Panc1 (cell line): ENCODE data around the gene GKN1. TPM values are rescaled to one million over a fixed set of nuclear protein-coding genes. Genes with fewer than 3 reads are reported as not detected.

ENCODE experiments used
- ATAC-seq: fragments of 200-7000 bp; cut with Tn5 transposase; 2 replicates; pipeline ENCODE4 v1.9.1; 2020; ENCODE audit warnings: mild to moderate bottlenecking, moderate library complexity
- BruUV-seq: library from RNA; stranded (reverse); fragments of 400-500 nt; replicated peaks from 2 replicates; lab custom pipeline; 2021; lab: Mats Ljungman, UMichigan
- CTCF ChIA-PET: fragments of 300-600 bp; sonication (Branson Sonifier 250); formaldehyde crosslinking; loops from one replicate; lab custom pipeline; 2022; ENCODE audit warnings: antibody characterized with exemption; lab: Charles Lee
- POLR2A ChIA-PET: fragments of 300-600 bp; sonication (Branson Sonifier 250); formaldehyde crosslinking; loops from one replicate; lab custom pipeline; 2022; ENCODE audit warnings: antibody characterized with exemption; lab: Charles Lee
- DNase-seq: peaks from one replicate; pipeline ENCODE4 v3.0.0-alpha.2; 2010; ENCODE audit warnings: low read depth, low spot score
- H3K27ac ChIP-seq: 2 replicates; pipeline ENCODE4 v1.5.1; 2011; ENCODE audit warnings: mild to moderate bottlenecking, low read length, inconsistent platforms
- H3K27me3 ChIP-seq: fragments of 200-500 bp; sonication (Bioruptor generic); 2 replicates; pipeline ENCODE4 v1.6.0; 2014; ENCODE audit warnings: low read length, inconsistent platforms; ENCODE audit not compliant: control insufficient read depth, insufficient read depth
- H3K36me3 ChIP-seq: fragments of 200-500 bp; sonication (Bioruptor generic); 2 replicates; pipeline ENCODE4 v1.5.1; 2014; ENCODE audit warnings: inconsistent platforms, mild to moderate bottlenecking, low read length, moderate library complexity; ENCODE audit not compliant: control insufficient read depth, insufficient read depth
- H3K4me1 ChIP-seq: 2 replicates; pipeline ENCODE4 v1.5.1; 2011; ENCODE audit warnings: inconsistent platforms, mild to moderate bottlenecking, low read length, moderate library complexity; ENCODE audit not compliant: control insufficient read depth, insufficient read depth
- H3K4me3 ChIP-seq, 2 experiments: 2 replicates each; pipeline ENCODE4 v1.5.1; 2011 to 2012; ENCODE audit warnings: low read depth in 2 of 2, low read length in 2 of 2, mild to moderate bottlenecking in 2 of 2, inconsistent platforms in 1 of 2, moderate library complexity in 1 of 2
- H3K9me3 ChIP-seq: fragments of 200-500 bp; sonication (Bioruptor generic); 2 replicates; pipeline ENCODE4 v1.5.1; 2014; ENCODE audit warnings: low read depth, mild to moderate bottlenecking, inconsistent platforms, low read length, moderate library complexity; ENCODE audit not compliant: control insufficient read depth, insufficient read depth
- CTCF ChIP-seq: fragments of 450-650 bp; IDR thresholded peaks from 2 replicates; pipeline ENCODE4 v1.5.1; 2017; ENCODE audit warnings: mild to moderate bottlenecking
- POLR2AphosphoS5 ChIP-seq: IDR thresholded peaks from 2 replicates; pipeline ENCODE4 v1.6.1; 2012; ENCODE audit warnings: mild to moderate bottlenecking, low read depth, low read length, moderate library complexity
- REST ChIP-seq, 2 experiments: IDR thresholded peaks; 2 replicates each; pipeline ENCODE4 v1.6.1; 2011 to 2012; ENCODE audit warnings: low read depth in 2 of 2, control low read depth in 1 of 2, low read length in 1 of 2, mild to moderate bottlenecking in 1 of 2, moderate library complexity in 1 of 2; ENCODE audit not compliant: insufficient read depth in 1 of 2
- SIN3A ChIP-seq: IDR thresholded peaks from 2 replicates; pipeline ENCODE4 v1.6.1; 2012; ENCODE audit warnings: low read depth, mild to moderate bottlenecking, low read length, moderate library complexity, borderline replicate concordance; ENCODE audit not compliant: insufficient read depth
- TCF7L2 ChIP-seq: IDR thresholded peaks from 2 replicates; pipeline ENCODE4 v1.6.1; 2011; ENCODE audit warnings: mild to moderate bottlenecking, low read depth, low read length, inconsistent platforms
- in situ Hi-C: cut with HindIII; loops from 2 replicates; pipeline ENCODE4 v1.10.0; 2016; ENCODE audit warnings: low sequenced_read_pairs, low pct_unique_long_range_greater_than_20kb
- intact Hi-C: fragments of 100-400 bp; cut with micrococcal nuclease; formaldehyde crosslinking; loops from one replicate; pipeline ENCODE4 v1.10.0; 2022; ENCODE audit not compliant: unreplicated experiment
- total RNA-seq: library from RNA; stranded (reverse); gene quantifications from one replicate; pipeline ENCODE4 v1.2.1, GENCODE V29; 2021; ENCODE audit not compliant: unreplicated experiment

Gene GKN1
- total RNA-seq, 1 experiment from 2014 or later = not detected

GRCh38 chr2:68992933-68993332 lies 18.5 kb downstream of the GKN1 start:
- ChIA-PET CTCF (interaction anchor here (0.6 kb wide), 1 partner anchor 386 kb away, joined by 4 read pairs; no protein-coding TSS in a partner anchor), POLR2A (interaction anchor here (0.6 kb wide), 1 partner anchor 15 kb away, joined by 3 read pairs; no protein-coding TSS in a partner anchor)
- TF ChIP-seq POLR2AphosphoS5 (no peak), REST (IDR thresholded peaks at IDR 0.05; ENCODE audit: insufficient read depth in 1 of 2, low read depth in 2 of 2, low read length in 1 of 2) (no peak), SIN3A (no peak), TCF7L2 (no peak), CTCF (no peak)
- H3K4me3 ChIP-seq = no peak overlapping the region
- H3K27ac ChIP-seq = no peak overlapping the region
- H3K27me3 ChIP-seq = no peaks in the 10 kb centered on the region
- H3K36me3 ChIP-seq = no peaks in the 10 kb centered on the region
- in situ Hi-C loops = no loop called here
- no peaks in the 10 kb centered on the region for H3K9me3 ChIP-seq
- intact Hi-C loops = no loop called here
- H3K4me1 ChIP-seq = no peaks in the 10 kb centered on the region
- DNase-seq (no peak), ATAC-seq (no peak)
- no TSS peak for BruUV-seq

- H3K27me3 ChIP-seq = no peaks in the 10 kb centered on the region
Measured at GRCh38 chr2:68993660-68994059, 19.2 kb downstream of the GKN1 start.

More at GRCh38 chr2:68993660-68994059, 19.2 kb downstream of the GKN1 start:
- H3K4me1 ChIP-seq = no peaks in the 10 kb centered on the region
- TF ChIP-seq REST (IDR thresholded peaks at IDR 0.05; ENCODE audit: insufficient read depth in 1 of 2, low read depth in 2 of 2, low read length in 1 of 2) = no peak
- TF ChIP-seq SIN3A = no peak
- TF ChIP-seq CTCF = no peak
- TF ChIP-seq POLR2AphosphoS5 = no peak
- no peak for TF ChIP-seq TCF7L2
- no peak overlapping the region for H3K4me3 ChIP-seq
- no TSS peak for BruUV-seq
- no peaks in the 10 kb centered on the region for H3K36me3 ChIP-seq
- ChIA-PET CTCF (interaction anchor here (0.6 kb wide), 1 partner anchor 385 kb away, joined by 4 read pairs; no protein-coding TSS in a partner anchor), POLR2A (interaction anchor here (0.6 kb wide), 1 partner anchor 15 kb away, joined by 3 read pairs; no protein-coding TSS in a partner anchor)
- H3K27ac ChIP-seq = no peak overlapping the region
- no peaks in the 10 kb centered on the region for H3K9me3 ChIP-seq
- intact Hi-C loops (no loop called here), in situ Hi-C loops (no loop called here)
- no peak for ATAC-seq
- no peak for DNase-seq
